ENCODE results near the gene FAM186B.

GRCh38 chr12:49632401-49632800 is 27.0 kb upstream of the FAM186B start:
- no peak for TF ChIP-seq POLR2A (IDR thresholded peaks at IDR 0.05)
- TF ChIP-seq CTCF (IDR thresholded peaks at IDR 0.05 in 8 of 11, conservative IDR thresholded peaks at IDR 0.05 in 3 of 11): no peak
